Lower leg skin (tissue), 3 donors: Measurements from ENCODE around the gene SNN.

Experiments used
- POLR2A ChIP-seq, 2 donors: fragments of 450-650 bp; IDR thresholded peaks; one replicate each; pipeline ENCODE4 v1.6.1; 2016 to 2017; ENCODE audit warnings: antibody characterized with exemption in 2 of 2, mild to moderate bottlenecking in 1 of 2, moderate library complexity in 1 of 2
- TF ChIP-seq, protein P1 (sequence below), 3 donors: fragments of 450-650 bp; IDR thresholded peaks; one replicate each; pipeline ENCODE4 v1.5.1; 2016; ENCODE audit warnings: antibody characterized with exemption in 3 of 3, mild to moderate bottlenecking in 3 of 3, moderate library complexity in 2 of 3

DNA sequence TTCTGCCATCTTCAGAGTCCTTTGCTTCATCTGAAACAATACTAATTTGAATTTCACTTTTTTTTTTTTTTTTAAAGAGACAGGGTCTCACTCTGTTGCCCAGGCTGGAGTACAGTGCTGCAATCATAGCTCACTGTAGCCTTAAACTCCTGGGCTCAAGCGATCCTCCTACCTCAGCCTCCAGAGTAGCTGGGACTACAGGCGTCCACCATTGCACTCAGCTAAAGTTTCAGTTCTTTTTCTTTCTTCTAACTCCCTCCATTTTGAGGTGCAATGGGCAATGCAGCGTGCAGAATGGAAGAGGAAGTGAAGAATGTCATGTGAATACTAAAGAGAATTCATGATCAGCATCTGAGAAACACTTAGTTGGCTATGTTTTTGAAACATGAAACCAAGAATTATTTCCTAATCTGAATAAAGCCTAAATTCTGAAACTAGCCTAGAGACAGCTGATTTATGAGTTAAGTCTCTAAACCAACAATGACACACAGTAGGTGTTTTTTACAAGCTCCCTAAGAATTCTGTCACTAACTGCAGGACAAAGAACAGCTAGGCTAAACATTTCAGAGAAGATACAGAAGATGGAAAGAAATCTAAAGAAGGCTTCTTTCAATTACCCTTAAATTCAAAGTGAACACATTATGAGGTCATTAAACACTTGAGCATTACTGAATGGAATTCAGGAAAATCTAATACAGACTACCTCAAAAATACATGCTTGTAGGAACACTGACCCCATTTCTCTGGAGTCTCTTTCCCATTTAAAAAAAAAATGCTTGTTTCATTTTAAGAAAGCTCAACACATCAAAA lies 21.0 kb downstream of the SNN start:
- TF ChIP-seq, protein P1, sequence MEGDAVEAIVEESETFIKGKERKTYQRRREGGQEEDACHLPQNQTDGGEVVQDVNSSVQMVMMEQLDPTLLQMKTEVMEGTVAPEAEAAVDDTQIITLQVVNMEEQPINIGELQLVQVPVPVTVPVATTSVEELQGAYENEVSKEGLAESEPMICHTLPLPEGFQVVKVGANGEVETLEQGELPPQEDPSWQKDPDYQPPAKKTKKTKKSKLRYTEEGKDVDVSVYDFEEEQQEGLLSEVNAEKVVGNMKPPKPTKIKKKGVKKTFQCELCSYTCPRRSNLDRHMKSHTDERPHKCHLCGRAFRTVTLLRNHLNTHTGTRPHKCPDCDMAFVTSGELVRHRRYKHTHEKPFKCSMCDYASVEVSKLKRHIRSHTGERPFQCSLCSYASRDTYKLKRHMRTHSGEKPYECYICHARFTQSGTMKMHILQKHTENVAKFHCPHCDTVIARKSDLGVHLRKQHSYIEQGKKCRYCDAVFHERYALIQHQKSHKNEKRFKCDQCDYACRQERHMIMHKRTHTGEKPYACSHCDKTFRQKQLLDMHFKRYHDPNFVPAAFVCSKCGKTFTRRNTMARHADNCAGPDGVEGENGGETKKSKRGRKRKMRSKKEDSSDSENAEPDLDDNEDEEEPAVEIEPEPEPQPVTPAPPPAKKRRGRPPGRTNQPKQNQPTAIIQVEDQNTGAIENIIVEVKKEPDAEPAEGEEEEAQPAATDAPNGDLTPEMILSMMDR (IDR thresholded peaks at IDR 0.05): no peak
- TF ChIP-seq POLR2A (IDR thresholded peaks at IDR 0.05): no peak
